IPS-NIHi7 (cell line): ENCODE measurements around the gene MVP.
"Not testable (repeated sequence)": the region's sequence is repeated elsewhere in the genome, so short reads cannot be mapped to it uniquely, and the experiment has no call there.

ENCODE experiments used
- DNase-seq: peaks from one replicate; pipeline ENCODE4 v3.0.0; 2012; ENCODE audit warnings: mixed read lengths; ENCODE audit errors: extremely low spot score

Gene MVP

DNA sequence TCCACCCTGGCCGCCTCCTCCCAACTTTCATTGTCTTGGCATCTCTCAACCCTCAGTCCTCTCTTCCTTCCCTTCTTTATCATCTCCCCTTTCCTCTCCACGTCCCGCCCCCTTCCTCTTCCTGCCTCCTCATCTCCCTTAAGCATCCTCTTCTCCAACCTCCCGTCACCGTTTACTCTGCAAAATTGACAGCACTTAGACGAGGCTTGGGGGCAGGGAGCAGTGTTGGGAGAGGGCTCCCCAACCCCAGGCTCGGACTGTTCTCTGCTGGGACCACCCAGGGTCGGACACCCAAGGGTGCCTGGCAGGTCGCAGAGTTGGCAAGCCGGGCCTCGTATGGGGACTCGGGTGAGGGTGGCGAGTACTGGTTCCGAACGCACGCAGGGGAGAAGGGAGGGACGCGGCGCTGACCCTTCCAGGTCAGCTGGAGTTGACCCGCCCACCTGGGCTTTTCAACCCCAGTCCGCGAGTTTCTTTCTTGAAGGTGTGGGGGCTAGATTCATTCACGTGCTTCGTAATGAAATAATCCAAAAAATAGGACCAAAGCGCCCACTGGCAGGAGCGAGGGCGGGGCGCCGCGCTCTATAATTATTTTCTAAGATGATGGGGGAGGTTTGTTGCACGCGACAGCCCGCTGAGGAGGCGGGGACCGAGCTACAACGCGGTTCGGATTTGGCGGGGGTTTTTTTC lies 5.1 kb upstream of the MVP start:
- DNase-seq, result no peak

DNA sequence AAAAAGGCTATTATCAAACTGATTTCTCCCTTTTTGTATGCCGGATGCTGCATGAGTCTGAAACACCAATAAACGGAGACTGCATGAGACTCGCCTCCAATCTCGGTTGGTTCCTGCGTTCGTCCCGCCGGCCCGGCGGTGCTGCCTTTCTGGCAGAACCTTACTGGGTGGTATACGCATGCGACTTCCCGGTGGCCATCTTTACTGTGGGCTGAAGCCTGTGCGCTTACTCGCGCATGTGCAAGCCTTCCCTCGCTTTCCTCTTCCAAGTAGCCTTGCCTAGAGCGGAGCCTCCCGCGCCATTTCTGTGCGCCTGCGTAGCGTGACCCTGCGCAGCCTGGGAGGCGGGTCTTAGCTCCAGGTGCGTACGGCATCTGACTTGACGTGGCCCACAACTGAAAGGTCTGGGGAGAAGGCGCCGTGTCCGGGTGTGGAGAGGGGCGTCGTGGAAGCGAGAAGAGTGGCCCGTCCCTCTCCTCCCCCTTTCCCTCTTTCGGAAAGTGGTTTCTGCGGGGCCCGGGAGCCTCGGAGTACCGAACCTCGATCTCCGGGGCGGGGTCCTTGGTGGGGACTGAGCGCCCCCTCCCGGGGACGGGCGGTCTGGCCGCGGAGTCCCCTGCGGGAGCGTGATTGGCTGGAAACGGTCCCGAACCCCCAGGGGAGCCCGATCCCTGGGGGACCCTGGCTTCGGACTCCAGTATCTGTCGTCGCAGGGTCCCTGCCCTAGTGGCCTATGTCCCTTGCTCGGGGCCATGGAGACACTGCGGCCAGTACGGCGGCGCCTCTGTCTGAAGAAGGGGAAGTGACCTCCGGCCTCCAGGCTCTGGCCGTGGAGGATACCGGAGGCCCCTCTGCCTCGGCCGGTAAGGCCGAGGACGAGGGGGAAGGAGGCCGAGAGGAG lies 4.2 kb upstream of the MVP start, which contains the start of gene PAGR1:
PAGR1 (plus strand) TSS at position 360 of the 901 bp plus-strand sequence; CDS start at position 734, 374 bp downstream.
- DNase-seq, result peak; percentile 90

DNA sequence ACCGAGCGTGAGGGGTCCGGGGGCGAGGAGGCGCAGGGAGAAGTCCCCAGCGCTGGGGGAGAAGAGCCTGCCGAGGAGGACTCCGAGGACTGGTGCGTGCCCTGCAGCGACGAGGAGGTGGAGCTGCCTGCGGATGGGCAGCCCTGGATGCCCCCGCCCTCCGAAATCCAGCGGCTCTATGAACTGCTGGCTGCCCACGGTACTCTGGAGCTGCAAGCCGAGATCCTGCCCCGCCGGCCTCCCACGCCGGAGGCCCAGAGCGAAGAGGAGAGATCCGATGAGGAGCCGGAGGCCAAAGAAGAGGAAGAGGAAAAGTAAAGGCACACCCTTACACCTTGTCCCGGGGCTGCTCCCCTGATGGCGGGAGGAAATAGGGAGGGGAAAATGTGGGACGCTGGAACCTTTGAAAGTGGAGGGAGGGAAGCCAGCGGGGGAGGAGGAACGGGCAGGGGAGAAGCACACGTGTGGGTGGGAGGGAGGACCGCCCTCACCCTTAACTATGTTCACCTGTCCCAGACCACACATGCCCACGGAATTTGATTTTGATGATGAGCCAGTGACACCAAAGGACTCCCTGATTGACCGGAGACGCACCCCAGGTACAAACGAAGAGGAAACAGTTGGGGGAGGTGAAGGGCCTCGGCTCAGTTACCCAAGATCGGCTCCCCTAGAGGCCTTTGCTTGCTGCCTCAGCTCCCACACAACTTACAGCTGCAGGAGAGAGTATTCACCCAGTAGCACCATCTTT lies 3.4 kb upstream of the MVP start:
- DNase-seq, result peak; percentile 69

DNA sequence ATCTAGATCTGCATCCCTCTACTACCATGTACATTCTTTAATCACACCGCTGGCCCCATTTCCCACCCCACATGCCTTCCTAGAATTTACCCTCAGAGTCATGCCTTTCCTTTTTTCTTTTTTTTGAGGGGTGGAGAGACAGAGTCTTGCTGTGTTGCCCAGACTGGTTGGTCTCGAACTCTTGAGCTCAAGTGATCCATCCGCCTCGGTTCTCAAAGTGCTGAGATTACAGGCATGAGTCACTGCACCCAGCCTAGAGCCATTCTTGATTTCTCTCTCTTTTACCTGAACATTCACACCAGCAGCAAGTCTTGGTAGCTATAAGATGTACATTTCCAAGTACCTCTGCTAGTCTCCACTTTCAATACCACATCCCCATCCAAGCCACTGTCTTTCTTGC lies 2.2 kb upstream of the MVP start:
- no peak for DNase-seq

DNA sequence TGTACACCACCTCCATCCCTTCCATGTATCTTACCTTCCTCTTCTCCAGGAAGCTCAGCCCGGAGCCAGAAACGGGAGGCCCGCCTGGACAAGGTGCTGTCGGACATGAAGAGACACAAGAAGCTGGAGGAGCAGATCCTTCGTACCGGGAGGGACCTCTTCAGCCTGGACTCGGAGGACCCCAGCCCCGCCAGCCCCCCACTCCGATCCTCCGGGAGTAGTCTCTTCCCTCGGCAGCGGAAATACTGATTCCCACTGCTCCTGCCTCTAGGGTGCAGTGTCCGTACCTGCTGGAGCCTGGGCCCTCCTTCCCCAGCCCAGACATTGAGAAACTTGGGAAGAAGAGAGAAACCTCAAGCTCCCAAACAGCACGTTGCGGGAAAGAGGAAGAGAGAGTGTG lies 756 bp upstream of the MVP start:
- no peak for DNase-seq

DNA sequence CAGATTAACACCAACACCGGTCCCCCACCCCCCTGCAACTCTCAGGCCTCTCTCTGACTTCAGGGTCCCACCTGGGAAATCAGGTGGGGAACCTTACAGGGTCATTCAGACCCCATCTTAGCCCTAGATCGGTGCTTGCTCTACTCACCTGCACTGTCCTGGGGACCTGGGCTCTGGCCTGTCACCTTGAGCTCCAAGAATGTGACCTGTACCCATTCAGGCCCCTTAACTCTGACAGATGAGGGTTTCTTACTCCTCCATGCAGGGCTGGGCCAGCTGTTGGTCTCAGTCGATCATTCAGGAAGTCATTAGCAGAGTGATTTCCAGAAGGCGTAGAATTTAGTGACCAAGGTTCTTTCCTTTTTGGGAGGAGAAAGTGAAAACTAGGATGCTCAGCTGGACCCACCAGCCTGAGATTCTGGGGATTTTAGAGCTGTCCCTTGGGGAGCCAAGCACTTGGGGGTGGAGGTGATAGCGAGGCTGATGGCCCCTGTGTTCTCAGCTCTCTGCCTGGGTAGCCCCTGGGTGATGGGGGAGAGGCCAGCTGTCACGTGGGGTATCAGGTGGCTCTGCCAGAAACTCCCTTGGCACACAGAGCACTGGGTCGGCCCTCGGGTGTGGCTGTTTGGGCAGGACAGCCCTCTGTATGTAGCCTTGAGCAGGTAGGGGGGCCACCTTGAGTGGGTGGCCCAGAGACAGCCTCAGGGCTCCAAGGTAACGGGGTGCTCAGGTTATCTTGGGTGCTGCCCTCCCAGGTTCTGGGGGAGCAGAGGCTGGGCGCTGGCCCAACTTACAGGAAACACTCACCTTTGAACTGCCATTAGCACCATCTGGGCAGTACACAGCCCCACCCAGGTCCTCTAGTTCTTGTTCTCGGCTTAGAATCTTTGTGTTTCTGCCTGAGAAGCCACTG lies 724 bp downstream of the MVP start:
- no peak for DNase-seq

DNA sequence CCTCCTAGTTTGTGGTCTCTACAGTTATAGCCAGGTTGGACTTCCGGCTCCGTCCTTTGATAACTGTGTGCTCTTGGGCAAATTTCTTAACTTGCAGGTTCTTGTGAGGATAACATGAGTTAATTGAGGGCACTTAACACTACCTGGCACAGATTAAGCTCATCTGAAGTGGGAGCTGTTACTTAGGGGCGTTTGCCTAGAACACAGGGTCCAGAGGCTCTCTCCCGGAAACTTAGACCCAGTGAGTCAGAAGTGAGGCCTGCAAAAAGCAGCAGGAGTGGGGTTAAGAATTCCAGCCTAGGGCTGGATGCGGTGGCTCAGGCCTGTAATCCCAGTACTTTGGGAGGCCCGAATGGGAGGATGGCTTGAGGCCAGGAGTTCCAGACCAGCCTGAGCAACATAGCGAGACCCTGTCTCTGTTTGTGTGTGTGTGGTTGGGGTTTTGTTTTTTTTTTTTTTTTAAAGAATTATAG lies 1.4 kb downstream of the MVP start:
- no peak for DNase-seq

DNA sequence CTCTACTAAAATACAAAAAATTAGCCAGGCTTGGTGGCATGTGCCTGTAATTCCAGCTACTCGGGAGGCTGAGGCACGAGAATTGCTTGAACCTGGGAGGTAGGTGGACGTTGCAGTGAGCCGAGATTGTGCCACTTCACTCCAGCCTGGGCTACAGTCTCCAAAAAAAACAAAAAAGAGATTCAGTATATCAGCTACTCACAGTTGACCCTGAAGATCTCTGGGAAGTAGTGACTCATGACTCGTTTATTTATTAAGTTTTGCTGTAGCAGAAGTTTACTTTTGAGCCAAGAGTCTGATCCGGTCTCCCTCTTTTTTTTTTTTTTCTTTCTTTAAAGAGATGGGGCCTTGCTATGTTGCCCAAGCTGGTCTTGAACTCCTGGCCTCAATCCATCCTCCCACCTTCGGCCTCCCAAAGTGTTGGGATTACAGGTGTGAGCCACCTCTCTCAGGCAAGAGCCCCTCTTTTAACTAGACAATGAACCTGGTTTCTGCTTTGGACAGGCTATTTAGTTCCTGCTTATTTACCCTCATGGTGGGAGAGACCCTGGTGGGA lies 4.4 kb downstream of the MVP start:
- DNase-seq, result no peak

DNA sequence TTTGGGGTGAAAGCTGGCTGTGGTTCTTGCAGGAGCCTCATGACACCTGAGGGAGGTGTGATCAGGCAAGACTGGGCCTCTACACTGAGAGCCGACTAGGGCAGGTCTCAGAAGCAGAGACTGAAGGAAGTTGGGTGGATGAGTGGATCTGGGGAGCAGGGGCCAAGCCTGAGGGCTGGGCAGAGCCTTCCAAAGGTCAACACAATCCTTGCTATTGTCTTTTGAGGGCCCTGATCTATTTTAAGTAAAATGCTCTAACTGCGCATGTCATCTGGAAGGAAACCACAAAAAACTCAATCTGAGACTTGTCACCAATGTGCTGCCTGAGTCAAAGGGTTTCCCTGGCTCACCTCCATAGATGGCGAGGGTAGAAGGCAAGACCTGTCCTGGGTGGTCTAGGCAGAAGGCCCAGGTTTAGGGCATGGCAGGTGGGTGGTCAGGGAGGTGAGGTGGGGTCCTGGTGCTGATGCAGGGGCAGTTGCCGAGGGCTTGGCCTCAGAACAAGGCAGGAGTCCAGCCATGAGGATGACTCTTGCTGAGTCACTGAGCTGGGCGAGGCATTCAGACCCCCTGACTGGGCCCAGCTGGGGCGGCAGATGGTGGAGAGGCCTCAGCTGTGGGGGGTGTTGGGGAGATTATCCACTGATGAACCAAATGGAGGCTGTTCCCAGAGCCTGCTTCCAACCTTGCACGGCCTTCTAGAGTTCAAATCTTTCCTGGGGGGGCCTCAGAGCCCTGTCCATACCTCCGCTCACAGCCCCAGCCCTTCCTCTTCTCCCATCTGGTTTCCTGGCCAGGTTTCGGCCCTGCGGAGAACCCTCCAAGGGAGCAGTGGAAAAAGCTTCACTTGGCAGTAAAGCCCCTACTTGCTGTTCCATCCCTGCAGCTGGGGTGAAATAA lies 5.1 kb downstream of the MVP start:
- DNase-seq, result no peak

DNA sequence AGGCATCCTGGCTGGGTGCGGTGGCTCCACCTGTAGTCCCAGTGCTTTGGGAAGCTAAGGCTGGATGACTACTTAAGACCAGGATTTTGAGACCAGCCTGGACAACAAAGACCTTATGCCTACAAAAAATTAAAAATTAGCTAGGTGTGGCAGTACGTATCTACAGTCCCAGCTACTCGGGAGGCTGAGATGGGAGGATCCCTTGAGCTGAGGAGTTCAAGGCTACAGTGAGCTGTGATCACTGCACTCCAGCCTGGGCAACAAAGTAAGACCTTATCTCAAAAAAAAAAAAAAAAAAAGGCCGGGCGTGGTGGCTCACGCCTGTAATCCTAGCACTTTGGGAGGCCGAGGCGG lies 6.1 kb downstream of the MVP start:
- no peak for DNase-seq

DNA sequence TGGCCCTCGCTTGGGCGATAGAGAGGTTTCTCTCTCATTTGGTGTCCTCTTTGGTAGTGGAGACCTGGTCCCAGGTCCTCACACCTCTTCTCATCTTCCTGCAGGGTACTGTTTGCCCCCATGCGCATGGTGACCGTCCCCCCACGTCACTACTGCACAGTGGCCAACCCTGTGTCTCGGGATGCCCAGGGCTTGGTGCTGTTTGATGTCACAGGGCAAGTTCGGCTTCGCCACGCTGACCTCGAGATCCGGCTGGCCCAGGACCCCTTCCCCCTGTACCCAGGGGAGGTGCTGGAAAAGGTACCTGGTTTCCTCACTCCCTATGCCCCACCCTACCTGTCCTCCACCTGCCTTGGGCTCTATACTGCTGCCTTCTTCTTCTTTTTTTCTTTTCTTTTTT lies 10.5 kb downstream of the MVP start:
- no peak for DNase-seq

DNA sequence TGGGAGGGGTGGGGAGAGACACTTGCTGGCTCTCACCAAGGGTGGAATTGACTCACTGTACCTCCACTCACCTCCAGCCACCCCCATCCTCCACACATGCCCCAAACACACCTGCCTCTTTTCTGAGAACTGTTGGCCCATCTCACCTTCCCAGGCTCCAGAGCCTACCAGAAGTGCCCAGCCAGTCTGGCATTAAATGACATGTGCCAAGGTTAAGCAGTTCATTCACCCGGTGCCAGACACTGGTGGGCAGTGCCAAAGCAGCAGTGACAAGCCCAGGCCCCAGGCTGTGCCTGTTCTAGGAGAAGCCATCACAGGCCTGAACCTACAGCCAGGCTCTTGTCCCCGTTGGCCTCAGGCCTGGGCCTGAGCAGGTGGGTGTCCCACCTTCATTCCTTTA lies 11.2 kb downstream of the MVP start:
- DNase-seq, result no peak

DNA sequence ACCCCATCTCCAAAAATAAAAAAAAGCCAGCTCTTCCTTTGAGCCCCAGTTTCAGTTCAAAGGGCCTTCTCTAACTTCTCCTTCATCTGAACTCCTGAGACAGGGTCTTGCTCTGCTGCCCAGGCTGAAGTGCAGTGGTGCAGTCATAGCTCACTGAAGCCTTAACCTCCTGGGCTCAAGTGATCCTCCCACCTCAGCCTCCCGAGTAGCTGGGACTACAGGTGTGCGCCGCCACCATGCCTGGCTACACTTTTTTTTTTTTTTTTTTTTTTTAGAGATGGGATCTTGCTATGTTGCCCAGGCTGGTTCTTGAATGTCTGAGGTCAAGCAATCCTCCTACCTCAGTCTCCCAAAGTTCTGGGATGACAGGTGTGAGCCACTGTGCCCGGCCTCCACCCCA lies 13.0 kb downstream of the MVP start:
- DNase-seq, result not testable (repeated sequence)

DNA sequence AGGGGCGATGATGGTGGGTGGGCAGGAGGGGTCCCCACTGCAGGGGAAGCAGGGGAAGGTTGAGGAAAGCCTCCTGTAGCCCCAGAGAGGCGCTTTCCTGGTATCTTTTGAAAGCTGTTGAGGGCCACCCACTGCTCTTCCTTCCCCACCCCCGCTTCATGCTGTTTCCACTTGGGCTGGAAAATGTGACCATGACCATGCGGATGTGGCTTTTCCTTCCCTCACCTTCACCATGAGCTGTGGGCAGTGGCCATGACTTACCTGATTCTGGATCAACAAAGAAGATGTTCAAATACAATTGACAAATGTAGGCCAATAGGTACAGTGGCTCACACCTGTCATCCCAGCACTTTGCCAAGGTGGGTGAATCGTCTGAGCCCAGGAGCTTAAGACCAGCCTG lies 13.8 kb downstream of the MVP start:
- DNase-seq, result no peak

DNA sequence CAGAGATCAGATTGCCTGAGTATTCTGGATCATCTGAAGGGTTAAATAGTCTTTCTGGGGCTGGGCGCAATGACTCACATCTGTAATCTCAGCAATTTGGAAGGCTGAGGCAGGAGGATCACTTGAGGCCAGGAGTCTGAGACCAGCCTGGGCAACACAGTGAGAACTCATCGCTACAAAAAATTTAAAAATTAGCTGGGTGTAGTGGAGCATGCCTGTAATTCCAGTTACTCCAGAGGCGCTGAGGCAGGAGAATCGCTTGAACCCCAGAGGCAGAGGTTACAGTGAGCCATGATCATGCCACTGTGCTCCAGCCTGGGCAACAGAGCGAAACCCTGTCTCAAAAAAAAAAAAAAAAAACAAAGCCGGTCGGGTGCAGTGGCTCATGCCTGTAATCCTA lies 15.7 kb downstream of the MVP start:
- no peak for DNase-seq

DNA sequence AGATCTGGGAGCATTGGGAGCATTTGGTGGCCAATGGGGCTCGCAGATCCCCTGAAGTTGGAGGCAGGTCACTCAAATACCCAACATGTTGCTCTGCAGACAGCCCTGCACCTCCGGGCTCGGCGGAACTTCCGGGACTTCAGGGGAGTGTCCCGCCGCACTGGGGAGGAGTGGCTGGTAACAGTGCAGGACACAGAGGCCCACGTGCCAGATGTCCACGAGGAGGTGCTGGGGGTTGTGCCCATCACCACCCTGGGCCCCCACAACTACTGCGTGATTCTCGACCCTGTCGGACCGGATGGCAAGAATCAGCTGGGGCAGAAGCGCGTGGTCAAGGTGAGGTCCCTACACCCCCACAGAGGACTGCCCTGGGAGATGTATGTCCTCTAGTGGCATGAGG lies 16.4 kb downstream of the MVP start:
- no peak for DNase-seq

DNA sequence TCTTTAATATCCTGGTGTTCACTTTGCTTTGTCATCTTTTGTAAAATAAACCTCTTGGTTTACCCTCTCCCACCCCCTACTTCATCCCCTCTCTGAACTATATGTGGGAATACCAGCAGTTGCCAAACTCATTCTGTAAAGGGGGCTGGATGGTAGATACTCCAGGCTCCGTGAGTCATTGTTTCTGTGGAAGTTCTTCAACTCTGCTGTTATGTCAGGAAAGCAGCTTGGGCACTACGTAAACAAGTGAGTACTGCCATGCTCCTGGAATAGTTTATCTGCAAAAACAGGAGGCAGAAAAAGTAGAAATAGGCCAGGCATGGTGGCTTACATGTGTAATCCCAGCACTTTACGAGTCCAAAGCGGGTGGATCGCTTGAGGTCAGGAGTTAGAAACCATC lies 17.6 kb downstream of the MVP start:
- no peak for DNase-seq

DNA sequence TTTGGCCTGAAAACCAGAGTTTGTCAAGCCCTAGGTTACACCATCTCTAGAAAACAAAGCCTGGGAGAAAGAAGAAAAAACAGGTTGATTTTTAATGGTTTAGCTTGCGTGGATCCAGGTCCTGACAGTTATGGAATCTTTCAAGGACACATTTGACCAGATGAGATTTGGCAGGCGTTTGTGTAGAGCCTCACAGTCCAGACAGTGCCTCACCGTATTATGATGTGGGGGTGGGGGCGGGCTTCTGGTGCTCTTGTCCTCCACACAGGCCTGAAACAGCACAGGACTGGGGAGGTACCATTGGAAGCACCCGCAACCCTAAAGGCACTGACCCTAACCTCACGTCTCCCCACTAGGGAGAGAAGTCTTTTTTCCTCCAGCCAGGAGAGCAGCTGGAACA lies 19.6 kb downstream of the MVP start:
- no peak for DNase-seq

DNA sequence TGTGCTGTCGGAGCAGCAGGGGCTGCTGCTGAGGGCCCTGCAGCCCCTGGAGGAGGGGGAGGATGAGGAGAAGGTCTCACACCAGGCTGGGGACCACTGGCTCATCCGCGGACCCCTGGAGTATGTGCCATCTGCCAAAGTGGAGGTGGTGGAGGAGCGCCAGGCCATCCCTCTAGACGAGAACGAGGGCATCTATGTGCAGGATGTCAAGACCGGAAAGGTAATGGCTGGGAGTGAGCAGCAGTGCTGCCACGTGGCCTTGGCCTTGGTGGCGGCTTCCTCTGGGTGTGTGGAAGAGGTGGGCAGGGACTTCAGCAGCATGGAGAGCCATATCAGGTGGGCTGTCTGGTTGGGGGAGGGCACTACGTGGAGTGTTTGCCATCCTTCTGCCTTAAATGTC lies 20.0 kb downstream of the MVP start:
- no peak for DNase-seq

DNA sequence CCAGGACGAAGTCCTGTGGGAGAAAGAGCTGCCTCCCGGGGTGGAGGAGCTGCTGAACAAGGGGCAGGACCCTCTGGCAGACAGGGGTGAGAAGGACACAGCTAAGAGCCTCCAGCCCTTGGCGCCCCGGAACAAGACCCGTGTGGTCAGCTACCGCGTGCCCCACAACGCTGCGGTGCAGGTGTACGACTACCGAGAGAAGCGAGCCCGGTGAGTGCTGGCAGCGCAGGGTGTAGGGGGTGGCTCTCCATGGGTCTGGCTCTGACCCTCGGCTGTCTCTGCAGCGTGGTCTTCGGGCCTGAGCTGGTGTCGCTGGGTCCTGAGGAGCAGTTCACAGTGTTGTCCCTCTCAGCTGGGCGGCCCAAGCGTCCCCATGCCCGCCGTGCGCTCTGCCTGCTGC lies 21.4 kb downstream of the MVP start:
- DNase-seq, result no peak
